Suprapubic skin (tissue), 3 donors: ENCODE results near the gene PFKFB4.

Experiments used
- POLR2A ChIP-seq, 2 donors: fragments of 450-650 bp; IDR thresholded peaks; one replicate each; pipeline ENCODE4 v1.6.1; 2017; ENCODE audit warnings: antibody characterized with exemption in 2 of 2, mild to moderate bottlenecking in 2 of 2, moderate library complexity in 2 of 2
- TF ChIP-seq, protein P1 (sequence below), 2 donors: fragments of 200-600 bp in 1 of 2; fragments of 450-650 bp in 1 of 2; sonication (generic) in 1 of 2; IDR thresholded peaks; one replicate each; pipeline ENCODE4 v1.5.1; 2016 to 2019; ENCODE audit warnings: antibody characterized with exemption in 2 of 2, mild to moderate bottlenecking in 1 of 2, moderate library complexity in 1 of 2

DNA sequence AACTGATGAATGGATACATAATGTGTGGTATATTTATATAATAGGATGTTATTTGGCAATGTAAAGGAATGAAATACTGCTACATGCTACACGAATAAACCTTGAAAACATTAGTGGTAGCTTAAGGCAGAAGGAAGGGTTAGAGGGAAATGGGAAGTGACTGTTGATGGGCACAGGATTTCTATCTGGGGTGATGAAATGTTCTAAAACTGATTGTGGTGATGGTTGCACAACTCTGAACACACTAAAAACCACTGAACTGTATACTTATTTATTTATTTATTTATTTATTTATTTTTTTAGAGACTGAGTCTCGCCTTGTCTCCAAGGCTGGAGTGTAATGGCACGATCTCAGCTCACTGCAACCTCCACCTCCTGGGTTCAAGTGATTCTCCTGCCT is 27.8 kb downstream of the PFKFB4 start:
- TF ChIP-seq, protein P1, sequence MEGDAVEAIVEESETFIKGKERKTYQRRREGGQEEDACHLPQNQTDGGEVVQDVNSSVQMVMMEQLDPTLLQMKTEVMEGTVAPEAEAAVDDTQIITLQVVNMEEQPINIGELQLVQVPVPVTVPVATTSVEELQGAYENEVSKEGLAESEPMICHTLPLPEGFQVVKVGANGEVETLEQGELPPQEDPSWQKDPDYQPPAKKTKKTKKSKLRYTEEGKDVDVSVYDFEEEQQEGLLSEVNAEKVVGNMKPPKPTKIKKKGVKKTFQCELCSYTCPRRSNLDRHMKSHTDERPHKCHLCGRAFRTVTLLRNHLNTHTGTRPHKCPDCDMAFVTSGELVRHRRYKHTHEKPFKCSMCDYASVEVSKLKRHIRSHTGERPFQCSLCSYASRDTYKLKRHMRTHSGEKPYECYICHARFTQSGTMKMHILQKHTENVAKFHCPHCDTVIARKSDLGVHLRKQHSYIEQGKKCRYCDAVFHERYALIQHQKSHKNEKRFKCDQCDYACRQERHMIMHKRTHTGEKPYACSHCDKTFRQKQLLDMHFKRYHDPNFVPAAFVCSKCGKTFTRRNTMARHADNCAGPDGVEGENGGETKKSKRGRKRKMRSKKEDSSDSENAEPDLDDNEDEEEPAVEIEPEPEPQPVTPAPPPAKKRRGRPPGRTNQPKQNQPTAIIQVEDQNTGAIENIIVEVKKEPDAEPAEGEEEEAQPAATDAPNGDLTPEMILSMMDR (IDR thresholded peaks at IDR 0.05): no peak
- no peak for TF ChIP-seq POLR2A (IDR thresholded peaks at IDR 0.05)
